Loucy (cell line): Measurements from ENCODE around the gene SNAP25.

Experiments used
- H2AFZ ChIP-seq: fragments of 200-600 bp; sonication (generic); 2 replicates; pipeline ENCODE4 v1.6.0; 2016; ENCODE audit warnings: antibody characterized with exemption, mild to moderate bottlenecking, low read length, moderate library complexity
- H3F3A ChIP-seq: fragments of 200-600 bp; 2 replicates; pipeline ENCODE4 v1.6.0; 2016; ENCODE audit warnings: antibody characterized with exemption, low read depth, mild to moderate bottlenecking
- H3K27me3 ChIP-seq: fragments of 200-600 bp; sonication (generic); 2 replicates; pipeline ENCODE4 v1.6.1; 2014; ENCODE audit warnings: low read length, mild to moderate bottlenecking; ENCODE audit not compliant: insufficient read depth, poor library complexity, severe bottlenecking
- H3K36me3 ChIP-seq: fragments of 200-600 bp; sonication (generic); 2 replicates; pipeline ENCODE4 v1.6.1; 2016; ENCODE audit warnings: low read length; ENCODE audit not compliant: insufficient read depth
- H3K4me1 ChIP-seq: fragments of 200-600 bp; sonication (generic); 2 replicates; pipeline ENCODE4 v1.5.1; 2014; ENCODE audit warnings: low read length, mild to moderate bottlenecking; ENCODE audit not compliant: insufficient read depth, poor library complexity, severe bottlenecking
- H3K4me2 ChIP-seq: fragments of 200-600 bp; sonication (generic); 2 replicates; pipeline ENCODE4 v1.6.0; 2014; ENCODE audit warnings: antibody characterized with exemption, low read length, low read depth, mild to moderate bottlenecking; ENCODE audit not compliant: poor library complexity, severe bottlenecking
- H3K4me3 ChIP-seq: fragments of 200-600 bp; sonication (generic); 2 replicates; pipeline ENCODE4 v1.5.1; 2014; ENCODE audit warnings: low read length, mild to moderate bottlenecking, mixed read lengths; ENCODE audit not compliant: poor library complexity, severe bottlenecking
- H3K79me2 ChIP-seq: fragments of 200-600 bp; sonication (generic); 2 replicates; pipeline ENCODE4 v1.6.1; 2014; ENCODE audit warnings: low read length; ENCODE audit not compliant: insufficient read depth
- H3K9ac ChIP-seq: fragments of 200-600 bp; sonication (generic); 2 replicates; pipeline ENCODE4 v1.6.0; 2014; ENCODE audit warnings: mild to moderate bottlenecking, low read depth, low read length, moderate library complexity; ENCODE audit not compliant: poor library complexity, severe bottlenecking
- H3K9me2 ChIP-seq: fragments of 200-600 bp; sonication (generic); replicated peaks from 2 replicates; pipeline ENCODE4 v1.6.1; 2016; ENCODE audit warnings: low read depth, low read length, mixed read lengths
- H3K9me3 ChIP-seq: fragments of 200-600 bp; sonication (generic); 2 replicates; pipeline ENCODE4 v1.6.1; 2014; ENCODE audit warnings: mild to moderate bottlenecking, antibody characterized with exemption, low read length, low read depth; ENCODE audit not compliant: insufficient read depth
- H4K20me1 ChIP-seq: fragments of 200-600 bp; sonication (generic); 2 replicates; pipeline ENCODE4 v1.6.0; 2014; ENCODE audit warnings: antibody characterized with exemption, low read length, mild to moderate bottlenecking; ENCODE audit not compliant: insufficient read depth, poor library complexity, severe bottlenecking
- EZH2phosphoT487 ChIP-seq: fragments of 200-600 bp; IDR thresholded peaks from 2 replicates; pipeline ENCODE4 v1.6.1; 2018; ENCODE audit warnings: antibody characterized with exemption, mild to moderate bottlenecking, moderate library complexity, borderline replicate concordance
- TF ChIP-seq, protein P1 (sequence below): fragments of 200-600 bp; sonication (generic); conservative IDR thresholded peaks from 2 replicates; pipeline ENCODE4 v1.5.1; 2014; ENCODE audit warnings: mild to moderate bottlenecking, antibody characterized with exemption, low read length

The SNAP25 gene

GRCh38 chr20:10179574-10180298 lies 38.9 kb upstream of the SNAP25 start:
- H3K36me3 ChIP-seq, result no peaks in the 10 kb centered on the region
- TF ChIP-seq, protein P1, sequence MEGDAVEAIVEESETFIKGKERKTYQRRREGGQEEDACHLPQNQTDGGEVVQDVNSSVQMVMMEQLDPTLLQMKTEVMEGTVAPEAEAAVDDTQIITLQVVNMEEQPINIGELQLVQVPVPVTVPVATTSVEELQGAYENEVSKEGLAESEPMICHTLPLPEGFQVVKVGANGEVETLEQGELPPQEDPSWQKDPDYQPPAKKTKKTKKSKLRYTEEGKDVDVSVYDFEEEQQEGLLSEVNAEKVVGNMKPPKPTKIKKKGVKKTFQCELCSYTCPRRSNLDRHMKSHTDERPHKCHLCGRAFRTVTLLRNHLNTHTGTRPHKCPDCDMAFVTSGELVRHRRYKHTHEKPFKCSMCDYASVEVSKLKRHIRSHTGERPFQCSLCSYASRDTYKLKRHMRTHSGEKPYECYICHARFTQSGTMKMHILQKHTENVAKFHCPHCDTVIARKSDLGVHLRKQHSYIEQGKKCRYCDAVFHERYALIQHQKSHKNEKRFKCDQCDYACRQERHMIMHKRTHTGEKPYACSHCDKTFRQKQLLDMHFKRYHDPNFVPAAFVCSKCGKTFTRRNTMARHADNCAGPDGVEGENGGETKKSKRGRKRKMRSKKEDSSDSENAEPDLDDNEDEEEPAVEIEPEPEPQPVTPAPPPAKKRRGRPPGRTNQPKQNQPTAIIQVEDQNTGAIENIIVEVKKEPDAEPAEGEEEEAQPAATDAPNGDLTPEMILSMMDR, result peak; percentile 51
- TF ChIP-seq EZH2phosphoT487, result no peak
- no peaks in the 10 kb centered on the region for H4K20me1 ChIP-seq
- no peaks in the 10 kb centered on the region for H3K27me3 ChIP-seq
- no peaks in the 10 kb centered on the region for H3K79me2 ChIP-seq
- H3F3A ChIP-seq, result no peaks in the 10 kb centered on the region
- no peak overlapping the region for H3K4me2 ChIP-seq
- H3K9me3 ChIP-seq, result no peaks in the 10 kb centered on the region
- no peak overlapping the region for H2AFZ ChIP-seq
- H3K4me1 ChIP-seq, result no peaks in the 10 kb centered on the region
- H3K9ac ChIP-seq, result no peak overlapping the region
- H3K9me2 ChIP-seq, result no peaks in the 10 kb centered on the region
- H3K4me3 ChIP-seq, result no peak overlapping the region

- Histone ChIP-seq H2AFZ (no peak overlapping the region), H3K4me2 (no peak overlapping the region), H4K20me1 (no peaks in the 10 kb centered on the region), H3K79me2 (no peaks in the 10 kb centered on the region), H3K4me3 (no peak overlapping the region), H3K9ac (no peak overlapping the region), H3K4me1 (no peaks in the 10 kb centered on the region), H3K27me3 (no peaks in the 10 kb centered on the region), H3K36me3 (no peaks in the 10 kb centered on the region), H3F3A (no peaks in the 10 kb centered on the region), H3K9me2 (no peaks in the 10 kb centered on the region), H3K9me3 (no peaks in the 10 kb centered on the region)
- TF ChIP-seq EZH2phosphoT487, result no peak
- TF ChIP-seq, protein P1, result no peak
These were observed 37.9 kb upstream of the SNAP25 start for GRCh38 chr20:10180651-10181235.

DNA sequence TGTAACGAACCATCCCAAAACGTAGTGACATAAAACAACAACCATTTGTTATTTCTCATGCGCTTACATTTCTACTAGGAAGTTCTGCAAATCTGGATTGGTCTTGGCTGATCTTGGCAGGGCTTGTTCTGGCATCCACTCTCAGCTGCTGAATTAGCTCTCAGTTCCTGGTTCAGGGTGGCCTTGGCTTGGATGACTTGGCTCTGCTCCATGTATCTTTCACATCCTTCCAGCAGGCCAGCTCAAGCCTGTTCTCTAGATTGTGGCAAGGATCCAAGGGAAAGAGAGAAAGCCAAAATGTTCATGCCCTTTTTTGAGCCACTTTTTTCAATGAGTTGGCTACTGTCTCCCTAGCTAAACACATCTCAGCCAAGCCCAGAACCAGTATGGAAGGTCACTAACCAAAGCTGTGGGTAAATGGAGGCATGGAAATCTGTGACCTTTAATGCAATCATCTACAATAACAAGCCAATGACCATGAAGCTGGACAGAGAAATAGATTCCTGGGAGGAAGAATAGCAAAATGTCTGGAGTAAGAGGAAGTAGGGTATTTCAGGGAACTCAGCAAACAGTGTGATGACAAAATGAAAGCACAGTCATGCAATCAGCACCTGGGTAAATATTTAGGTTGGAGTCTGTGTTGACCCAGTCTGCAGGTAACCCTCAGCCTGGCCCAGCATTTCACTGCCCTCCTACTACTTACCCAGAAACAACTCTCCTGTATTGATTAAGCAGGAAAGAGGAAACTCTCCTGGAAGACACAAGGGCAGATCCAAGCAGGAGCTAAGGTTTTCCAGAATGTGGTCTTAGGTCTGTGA lies 32.7 kb upstream of the SNAP25 start:
- TF ChIP-seq, protein P1, result no peak
- no peak for TF ChIP-seq EZH2phosphoT487
- H3K36me3 ChIP-seq, result no peaks in the 10 kb centered on the region
- H3K4me3 ChIP-seq, result no peak overlapping the region
- H3K79me2 ChIP-seq, result no peaks in the 10 kb centered on the region
- no peaks in the 10 kb centered on the region for H3K9me3 ChIP-seq
- H3K4me2 ChIP-seq, result no peak overlapping the region
- no peaks in the 10 kb centered on the region for H3K27me3 ChIP-seq
- H3F3A ChIP-seq, result no peaks in the 10 kb centered on the region
- H2AFZ ChIP-seq, result no peak overlapping the region
- no peaks in the 10 kb centered on the region for H3K4me1 ChIP-seq
- no peak overlapping the region for H3K9ac ChIP-seq
- no peaks in the 10 kb centered on the region for H3K9me2 ChIP-seq
- H4K20me1 ChIP-seq, result no peaks in the 10 kb centered on the region
